ENCODE results near the gene CCDC124.
"Not testable (repeated sequence)": the region's sequence is repeated elsewhere in the genome, so short reads cannot be mapped to it uniquely, and the experiment has no call there.

The CCDC124 gene

GRCh38 chr19:17954401-17954800, 21.6 kb downstream of the CCDC124 start:
- DNase-seq, result no peak

- no peak for DNase-seq
Observed at GRCh38 chr19:17957149-17957849, 24.5 kb downstream of the CCDC124 start.

GRCh38 chr19:17957885-17958284, 25.1 kb downstream of the CCDC124 start:
- no peak for DNase-seq

- no peak for DNase-seq
Observed at GRCh38 chr19:17963936-17964691, 31.3 kb downstream of the CCDC124 start.

GRCh38 chr19:17965370-17966128, 32.7 kb downstream of the CCDC124 start:
- DNase-seq, result no peak

GRCh38 chr19:17966129-17966483, 33.3 kb downstream of the CCDC124 start:
- no peak for DNase-seq

- DNase-seq, result no peak
Observed at GRCh38 chr19:17966550-17967256, 33.9 kb downstream of the CCDC124 start, which contains the start of gene KCNN1. Gene KCNN1, plus strand, starts transcription at chr19:17967107. Its CDS starts 6,782 bp downstream, at chr19:17973889.

GRCh38 chr19:17967257-17968051, 34.6 kb downstream of the CCDC124 start:
- DNase-seq, result no peak

- no peak for DNase-seq
Observed at GRCh38 chr19:17968362-17968761, 35.5 kb downstream of the CCDC124 start.

- no peak for DNase-seq
Observed at GRCh38 chr19:17969096-17969792, 36.4 kb downstream of the CCDC124 start.

GRCh38 chr19:17972230-17972629, 39.4 kb downstream of the CCDC124 start:
- no peak for DNase-seq

GRCh38 chr19:17973759-17974158, 40.9 kb downstream of the CCDC124 start:
- no peak for DNase-seq

- DNase-seq, result no peak
Observed at GRCh38 chr19:17974551-17974950, 41.7 kb downstream of the CCDC124 start.

- no peak for DNase-seq
Observed at GRCh38 chr19:17975032-17975431, 42.2 kb downstream of the CCDC124 start.

GRCh38 chr19:17977021-17977420, 44.2 kb downstream of the CCDC124 start:
- no peak for DNase-seq

- no peak for DNase-seq
Observed at GRCh38 chr19:17977488-17977887, 44.7 kb downstream of the CCDC124 start.

GRCh38 chr19:17981611-17982010, 48.8 kb downstream of the CCDC124 start:
- no peak for DNase-seq

GRCh38 chr19:17982430-17982829, 49.6 kb downstream of the CCDC124 start:
- DNase-seq, result no peak

- DNase-seq, result no peak
Observed at GRCh38 chr19:17985037-17985818, 52.4 kb downstream of the CCDC124 start.

GRCh38 chr19:17986569-17986968, 53.8 kb downstream of the CCDC124 start:
- not testable (repeated sequence) for DNase-seq

GRCh38 chr19:17988161-17988560, 55.3 kb downstream of the CCDC124 start:
- DNase-seq, result no peak
